GM18520 (cell line): ENCODE measurements around the gene CAMK2D.

Source experiments
- ATAC-seq: cut with Tn5 transposase; IDR thresholded peaks from one replicate; pipeline ENCODE4 v1.9.1; 2021; ENCODE audit not compliant: unreplicated experiment

The CAMK2D gene

GRCh38 chr4:113450295-113451080 is 311.1 kb downstream of the CAMK2D start:
- no peak for ATAC-seq

GRCh38 chr4:113449410-113449974 is 312.0 kb downstream of the CAMK2D start:
- no peak for ATAC-seq

GRCh38 chr4:113447769-113448168 is 313.8 kb downstream of the CAMK2D start:
- ATAC-seq, result no peak

GRCh38 chr4:113447061-113447460 is 314.5 kb downstream of the CAMK2D start:
- no peak for ATAC-seq

- ATAC-seq, result no peak
These were observed 315.5 kb downstream of the CAMK2D start for GRCh38 chr4:113446019-113446418.

- ATAC-seq, result no peak
These were observed 316.3 kb downstream of the CAMK2D start for GRCh38 chr4:113445286-113445685.

GRCh38 chr4:113444386-113444785 is 317.2 kb downstream of the CAMK2D start:
- no peak for ATAC-seq

GRCh38 chr4:113442826-113443225 is 318.7 kb downstream of the CAMK2D start:
- ATAC-seq, result no peak

- ATAC-seq, result no peak
These were observed 321.2 kb downstream of the CAMK2D start for GRCh38 chr4:113440371-113440770.

GRCh38 chr4:113438596-113438995 is 322.9 kb downstream of the CAMK2D start:
- ATAC-seq, result no peak

- ATAC-seq, result no peak
These were observed 324.4 kb downstream of the CAMK2D start for GRCh38 chr4:113437129-113437528.

- ATAC-seq, result no peak
These were observed 325.2 kb downstream of the CAMK2D start for GRCh38 chr4:113436360-113436759.

- no peak for ATAC-seq
These were observed 325.6 kb downstream of the CAMK2D start for GRCh38 chr4:113435893-113436292.

GRCh38 chr4:113434247-113434587 is 327.3 kb downstream of the CAMK2D start:
- no peak for ATAC-seq

- ATAC-seq, result no peak
These were observed 327.8 kb downstream of the CAMK2D start for GRCh38 chr4:113433536-113434246.

- ATAC-seq, result no peak
These were observed 328.4 kb downstream of the CAMK2D start for GRCh38 chr4:113433116-113433515.

- no peak for ATAC-seq
These were observed 337.9 kb downstream of the CAMK2D start for GRCh38 chr4:113423631-113424030.

- no peak for ATAC-seq
These were observed 340.6 kb downstream of the CAMK2D start for GRCh38 chr4:113420938-113421337.

- ATAC-seq, result no peak
These were observed 341.9 kb downstream of the CAMK2D start for GRCh38 chr4:113419631-113420030.

- no peak for ATAC-seq
These were observed 350.0 kb downstream of the CAMK2D start for GRCh38 chr4:113411496-113411938.

GRCh38 chr4:113410686-113411085 is 350.9 kb downstream of the CAMK2D start:
- ATAC-seq, result no peak

GRCh38 chr4:113409181-113409580 is 352.4 kb downstream of the CAMK2D start:
- ATAC-seq, result no peak
